HCT116 (cell line): ENCODE measurements around the gene GHRHR. TPM values are rescaled to one million over a fixed set of nuclear protein-coding genes. Genes with fewer than 3 reads are reported as not detected.

ENCODE experiments used
- ATAC-seq: fragments of 200-7000 bp; cut with Tn5 transposase; 2 replicates; pipeline ENCODE4 v1.9.1; 2020; ENCODE audit warnings: mild to moderate bottlenecking, moderate library complexity
- BruUV-seq: library from RNA; stranded (reverse); fragments of 400-500 nt; replicated peaks from 2 replicates; lab custom pipeline; 2021; lab: Mats Ljungman, UMichigan
- CTCF ChIA-PET: fragments of 300-600 bp; sonication (Branson Sonifier 250); formaldehyde crosslinking; loops from one replicate; lab custom pipeline; 2021; ENCODE audit warnings: antibody characterized with exemption; lab: Charles Lee
- POLR2A ChIA-PET: fragments of 300-600, 350-600 bp; sonication (Branson Sonifier 250); formaldehyde crosslinking; loops from one replicate; lab custom pipeline; 2021; ENCODE audit warnings: antibody characterized with exemption; lab: Charles Lee
- RAD21 ChIA-PET, 2 experiments: fragments of 300-600 bp; sonication (Branson Sonifier 250); formaldehyde crosslinking; loops; one replicate each; lab custom pipeline; 2023; ENCODE audit warnings: low total read pairs in 2 of 2; ENCODE audit not compliant: uncharacterized antibody in 2 of 2, unreplicated experiment in 2 of 2, low non-redundant PET in 1 of 2; lab: Charles Lee
- DNase-seq: peaks from one replicate; pipeline ENCODE4 v3.0.0-alpha.2; 2010; ENCODE audit warnings: low read depth, low spot score
- H2AFZ ChIP-seq: fragments of 200-600 bp; shearing (Covaris generic), sonication (generic); 2 replicates; pipeline ENCODE4 v1.6.1; 2017; ENCODE audit warnings: low read depth, mixed run types, mixed read lengths, antibody characterized with exemption, low read length; ENCODE audit not compliant: poor library complexity, severe bottlenecking
- H3K27ac ChIP-seq: 2 replicates; pipeline ENCODE4 v1.5.1; 2012; ENCODE audit warnings: low read depth, low read length
- H3K27me3 ChIP-seq: fragments of 200-600 bp; sonication (generic); 2 replicates; pipeline ENCODE4 v1.6.1; 2016; ENCODE audit warnings: mixed run types, low read length, mixed read lengths; ENCODE audit not compliant: insufficient read depth
- H3K36me3 ChIP-seq, 2 experiments: fragments of 200-500 bp in 1 of 2; fragments of 200-600 bp in 1 of 2; sonication (Bioruptor generic) in 1 of 2; sonication (generic) in 1 of 2; 2 replicates each; pipeline versions ENCODE4 v1.5.1 to v1.6.1; 2014 to 2016; ENCODE audit warnings: low read length in 2 of 2, inconsistent platforms in 1 of 2, mixed read lengths in 1 of 2, mixed run types in 1 of 2; ENCODE audit not compliant: insufficient read depth in 2 of 2, control insufficient read depth in 1 of 2
- H3K4me1 ChIP-seq, 2 experiments: fragments of 200-600 bp in 1 of 2; sonication (generic) in 1 of 2; 2 replicates each; pipeline versions ENCODE4 v1.5.1 to v1.6.1; 2012 to 2017; ENCODE audit warnings: low read length in 2 of 2, inconsistent platforms in 1 of 2, mild to moderate bottlenecking in 1 of 2, mixed read lengths in 1 of 2, mixed run types in 1 of 2, moderate library complexity in 1 of 2; ENCODE audit not compliant: insufficient read depth in 2 of 2, control insufficient read depth in 1 of 2
- H3K4me2 ChIP-seq: fragments of 200-600 bp; sonication (generic); 2 replicates; pipeline ENCODE4 v1.6.1; 2017; ENCODE audit warnings: mixed run types, low read length, mixed read lengths
- H3K4me3 ChIP-seq, 2 experiments: fragments of 200-600 bp in 1 of 2; sonication (generic) in 1 of 2; replicated peaks in 1 of 2; 2 replicates each; pipeline ENCODE4 v1.5.1; 2011 to 2016; ENCODE audit warnings: low read length in 2 of 2, control low read depth in 1 of 2, low read depth in 1 of 2, mild to moderate bottlenecking in 1 of 2, mixed read lengths in 1 of 2, mixed run types in 1 of 2
- H3K79me2 ChIP-seq: fragments of 200-600 bp; sonication (generic); 2 replicates; pipeline ENCODE4 v1.6.1; 2017; ENCODE audit warnings: mild to moderate bottlenecking, mixed run types, low read length, moderate library complexity, mixed read lengths; ENCODE audit not compliant: insufficient read depth
- H3K9ac ChIP-seq: fragments of 200-600 bp; sonication (generic); 2 replicates; pipeline ENCODE4 v1.6.1; 2016; ENCODE audit warnings: low read length, mixed read lengths
- H3K9me2 ChIP-seq: fragments of 200-600 bp; sonication (generic), shearing (Covaris generic); 2 replicates; pipeline ENCODE4 v1.6.1; 2017; ENCODE audit warnings: mixed run types, mild to moderate bottlenecking, moderate library complexity; ENCODE audit not compliant: insufficient read depth
- H3K9me3 ChIP-seq, 2 experiments: fragments of 200-500 bp in 1 of 2; fragments of 200-600 bp in 1 of 2; sonication (Bioruptor generic) in 1 of 2; sonication (generic) in 1 of 2; 2 replicates each; pipeline ENCODE4 v1.6.1; 2014 to 2017; ENCODE audit warnings: low read length in 2 of 2, mixed read lengths in 2 of 2, inconsistent platforms in 1 of 2, low read depth in 1 of 2, mild to moderate bottlenecking in 1 of 2, mixed run types in 1 of 2, moderate library complexity in 1 of 2; ENCODE audit not compliant: control insufficient read depth in 1 of 2, insufficient read depth in 1 of 2
- H4K20me1 ChIP-seq: fragments of 200-600 bp; sonication (generic), shearing (Covaris generic); 2 replicates; pipeline ENCODE4 v1.6.1; 2017; ENCODE audit warnings: mixed run types, mild to moderate bottlenecking, moderate library complexity; ENCODE audit not compliant: insufficient read depth
- CBX3 ChIP-seq: IDR thresholded peaks from 2 replicates; pipeline ENCODE4 v1.6.1; 2012; ENCODE audit warnings: low read depth
- CEBPB ChIP-seq: IDR thresholded peaks from 2 replicates; pipeline ENCODE4 v1.6.1; 2012; ENCODE audit warnings: low read depth
- EGR1 ChIP-seq: IDR thresholded peaks from 2 replicates; pipeline ENCODE4 v1.6.1; 2012; ENCODE audit warnings: low read depth
- ELF1 ChIP-seq: IDR thresholded peaks from 2 replicates; pipeline ENCODE4 v1.6.1; 2012; ENCODE audit warnings: low read depth, borderline replicate concordance
- EZH2 ChIP-seq: fragments of 200-600 bp; sonication (generic); IDR thresholded peaks from 2 replicates; pipeline ENCODE4 v1.6.1; 2017; ENCODE audit warnings: antibody characterized with exemption, mixed run types
- EZH2phosphoT487 ChIP-seq: fragments of 200-600 bp; IDR thresholded peaks from 2 replicates; pipeline ENCODE4 v1.6.1; 2018; ENCODE audit warnings: antibody characterized with exemption, borderline replicate concordance
- FOSL1 ChIP-seq: IDR thresholded peaks from 2 replicates; pipeline ENCODE4 v1.6.1; 2012; ENCODE audit warnings: low read depth
- JUND ChIP-seq: IDR thresholded peaks from 2 replicates; pipeline ENCODE4 v1.6.1; 2012
- POLR2A ChIP-seq: IDR thresholded peaks from 2 replicates; pipeline ENCODE4 v1.7.0; 2011; ENCODE audit warnings: borderline replicate concordance; ENCODE audit not compliant: insufficient read depth, insufficient read length; ENCODE audit errors: extremely low read depth
- POLR2AphosphoS5 ChIP-seq: IDR thresholded peaks from 2 replicates; pipeline ENCODE4 v1.6.1; 2011; ENCODE audit warnings: mild to moderate bottlenecking, low read depth, low read length, moderate library complexity
- SIN3A ChIP-seq: IDR thresholded peaks from 2 replicates; pipeline ENCODE4 v1.6.1; 2012; ENCODE audit warnings: low read depth
- SP1 ChIP-seq: IDR thresholded peaks from 2 replicates; pipeline ENCODE4 v1.6.1; 2012; ENCODE audit warnings: low read depth
- TCF7L2 ChIP-seq: IDR thresholded peaks from 2 replicates; pipeline ENCODE4 v1.7.0; 2011; ENCODE audit warnings: borderline replicate concordance, inconsistent platforms; ENCODE audit not compliant: insufficient read depth, insufficient read length; ENCODE audit errors: extremely low read depth
- ZFX ChIP-seq: fragments of 450-650 bp; IDR thresholded peaks from 2 replicates; pipeline ENCODE4 v1.6.1; 2017
- ZNF274 ChIP-seq: fragments of 200-500 bp; sonication (Bioruptor generic); IDR thresholded peaks from 2 replicates; pipeline ENCODE4 v1.6.1; 2014; ENCODE audit warnings: mild to moderate bottlenecking, low read depth, low read length, inconsistent platforms
- intact Hi-C: fragments of 100-400 bp; cut with micrococcal nuclease; formaldehyde crosslinking; loops from 2 replicates; pipeline ENCODE4 v1.10.0; 2022
- total RNA-seq: library from RNA; stranded (reverse); gene quantifications from one replicate; pipeline ENCODE4 v1.2.1, GENCODE V29; 2021; ENCODE audit not compliant: unreplicated experiment
- TF ChIP-seq, protein P1 (sequence below): IDR thresholded peaks from 2 replicates; pipeline ENCODE4 v1.6.1; 2012; ENCODE audit warnings: low read depth
- TF ChIP-seq, protein P2 (sequence below): IDR thresholded peaks from 2 replicates; pipeline ENCODE4 v1.6.1; 2012
- TF ChIP-seq, protein P3 (sequence below), 3 experiments: fragments of 200-600 bp in 1 of 3; sonication (generic) in 1 of 3; IDR thresholded peaks in 2 of 3; conservative IDR thresholded peaks in 1 of 3; 2 replicates each; pipeline ENCODE4 v1.5.1; 2012 to 2017; ENCODE audit warnings: low read depth in 2 of 3, low read length in 2 of 3, antibody characterized with exemption in 1 of 3, borderline replicate concordance in 1 of 3, control low read depth in 1 of 3, mild to moderate bottlenecking in 1 of 3, mixed read lengths in 1 of 3, mixed run types in 1 of 3, moderate library complexity in 1 of 3; ENCODE audit not compliant: insufficient read depth in 1 of 3
- TF ChIP-seq, protein P4 (sequence below): IDR thresholded peaks from 2 replicates; pipeline ENCODE4 v1.6.1; 2011; ENCODE audit warnings: mild to moderate bottlenecking, low read length, moderate library complexity; ENCODE audit not compliant: insufficient replicate concordance; ENCODE audit errors: extremely low read depth

The GHRHR gene
- total RNA-seq, 1 experiment from 2014 or later = not detected

DNA sequence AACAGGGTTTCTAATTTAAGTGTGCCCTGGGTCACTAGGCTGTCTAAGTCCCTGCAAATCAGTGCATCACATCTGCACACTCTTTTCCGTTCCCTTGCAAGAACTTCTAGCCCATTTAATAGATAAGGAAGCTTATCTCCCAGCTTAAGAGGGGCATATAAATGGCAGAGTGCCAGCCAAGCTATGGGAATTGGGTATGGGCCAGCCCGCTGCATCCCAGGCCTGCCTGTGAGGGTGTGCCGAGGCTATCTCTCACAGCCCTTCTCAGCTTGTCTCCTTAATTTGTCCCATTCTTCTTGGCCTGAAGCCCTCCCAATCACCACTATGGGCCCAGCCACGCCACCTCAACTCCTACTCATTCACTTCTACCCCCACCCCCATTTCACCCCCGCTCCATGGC is 37.4 kb upstream of the GHRHR start:
- intact Hi-C loops = no loop called here
- CTCF ChIA-PET = interaction anchor here (2.0 kb wide), 1 partner anchor 12 kb away, joined by 6 read pairs; no protein-coding TSS in a partner anchor
- no peak for TF ChIP-seq SP1
- TF ChIP-seq ELF1 = no peak
- no peak for TF ChIP-seq ZFX
- TF ChIP-seq CEBPB = no peak
- TF ChIP-seq ZNF274 = no peak
- no peak for TF ChIP-seq POLR2AphosphoS5
- TF ChIP-seq EZH2phosphoT487 = no peak
- TF ChIP-seq, protein P1, sequence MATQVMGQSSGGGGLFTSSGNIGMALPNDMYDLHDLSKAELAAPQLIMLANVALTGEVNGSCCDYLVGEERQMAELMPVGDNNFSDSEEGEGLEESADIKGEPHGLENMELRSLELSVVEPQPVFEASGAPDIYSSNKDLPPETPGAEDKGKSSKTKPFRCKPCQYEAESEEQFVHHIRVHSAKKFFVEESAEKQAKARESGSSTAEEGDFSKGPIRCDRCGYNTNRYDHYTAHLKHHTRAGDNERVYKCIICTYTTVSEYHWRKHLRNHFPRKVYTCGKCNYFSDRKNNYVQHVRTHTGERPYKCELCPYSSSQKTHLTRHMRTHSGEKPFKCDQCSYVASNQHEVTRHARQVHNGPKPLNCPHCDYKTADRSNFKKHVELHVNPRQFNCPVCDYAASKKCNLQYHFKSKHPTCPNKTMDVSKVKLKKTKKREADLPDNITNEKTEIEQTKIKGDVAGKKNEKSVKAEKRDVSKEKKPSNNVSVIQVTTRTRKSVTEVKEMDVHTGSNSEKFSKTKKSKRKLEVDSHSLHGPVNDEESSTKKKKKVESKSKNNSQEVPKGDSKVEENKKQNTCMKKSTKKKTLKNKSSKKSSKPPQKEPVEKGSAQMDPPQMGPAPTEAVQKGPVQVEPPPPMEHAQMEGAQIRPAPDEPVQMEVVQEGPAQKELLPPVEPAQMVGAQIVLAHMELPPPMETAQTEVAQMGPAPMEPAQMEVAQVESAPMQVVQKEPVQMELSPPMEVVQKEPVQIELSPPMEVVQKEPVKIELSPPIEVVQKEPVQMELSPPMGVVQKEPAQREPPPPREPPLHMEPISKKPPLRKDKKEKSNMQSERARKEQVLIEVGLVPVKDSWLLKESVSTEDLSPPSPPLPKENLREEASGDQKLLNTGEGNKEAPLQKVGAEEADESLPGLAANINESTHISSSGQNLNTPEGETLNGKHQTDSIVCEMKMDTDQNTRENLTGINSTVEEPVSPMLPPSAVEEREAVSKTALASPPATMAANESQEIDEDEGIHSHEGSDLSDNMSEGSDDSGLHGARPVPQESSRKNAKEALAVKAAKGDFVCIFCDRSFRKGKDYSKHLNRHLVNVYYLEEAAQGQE = no peak
- TF ChIP-seq, protein P2, sequence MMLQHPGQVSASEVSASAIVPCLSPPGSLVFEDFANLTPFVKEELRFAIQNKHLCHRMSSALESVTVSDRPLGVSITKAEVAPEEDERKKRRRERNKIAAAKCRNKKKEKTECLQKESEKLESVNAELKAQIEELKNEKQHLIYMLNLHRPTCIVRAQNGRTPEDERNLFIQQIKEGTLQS = no peak
- TF ChIP-seq FOSL1 = no peak
- no peak for TF ChIP-seq EGR1
- no peak for TF ChIP-seq EZH2
- no peak for TF ChIP-seq POLR2A
- TF ChIP-seq, protein P3, sequence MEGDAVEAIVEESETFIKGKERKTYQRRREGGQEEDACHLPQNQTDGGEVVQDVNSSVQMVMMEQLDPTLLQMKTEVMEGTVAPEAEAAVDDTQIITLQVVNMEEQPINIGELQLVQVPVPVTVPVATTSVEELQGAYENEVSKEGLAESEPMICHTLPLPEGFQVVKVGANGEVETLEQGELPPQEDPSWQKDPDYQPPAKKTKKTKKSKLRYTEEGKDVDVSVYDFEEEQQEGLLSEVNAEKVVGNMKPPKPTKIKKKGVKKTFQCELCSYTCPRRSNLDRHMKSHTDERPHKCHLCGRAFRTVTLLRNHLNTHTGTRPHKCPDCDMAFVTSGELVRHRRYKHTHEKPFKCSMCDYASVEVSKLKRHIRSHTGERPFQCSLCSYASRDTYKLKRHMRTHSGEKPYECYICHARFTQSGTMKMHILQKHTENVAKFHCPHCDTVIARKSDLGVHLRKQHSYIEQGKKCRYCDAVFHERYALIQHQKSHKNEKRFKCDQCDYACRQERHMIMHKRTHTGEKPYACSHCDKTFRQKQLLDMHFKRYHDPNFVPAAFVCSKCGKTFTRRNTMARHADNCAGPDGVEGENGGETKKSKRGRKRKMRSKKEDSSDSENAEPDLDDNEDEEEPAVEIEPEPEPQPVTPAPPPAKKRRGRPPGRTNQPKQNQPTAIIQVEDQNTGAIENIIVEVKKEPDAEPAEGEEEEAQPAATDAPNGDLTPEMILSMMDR (IDR thresholded peaks at IDR 0.05 in 2 of 3, conservative IDR thresholded peaks at IDR 0.05 in 1 of 3; ENCODE audit: borderline replicate concordance in 1 of 3, insufficient read depth in 1 of 3, low read depth in 2 of 3, low read length in 2 of 3) = no peak
- no peak for TF ChIP-seq CBX3
- TF ChIP-seq TCF7L2 = no peak
- no peak for TF ChIP-seq SIN3A
- no peak for TF ChIP-seq JUND
- TF ChIP-seq, protein P4, sequence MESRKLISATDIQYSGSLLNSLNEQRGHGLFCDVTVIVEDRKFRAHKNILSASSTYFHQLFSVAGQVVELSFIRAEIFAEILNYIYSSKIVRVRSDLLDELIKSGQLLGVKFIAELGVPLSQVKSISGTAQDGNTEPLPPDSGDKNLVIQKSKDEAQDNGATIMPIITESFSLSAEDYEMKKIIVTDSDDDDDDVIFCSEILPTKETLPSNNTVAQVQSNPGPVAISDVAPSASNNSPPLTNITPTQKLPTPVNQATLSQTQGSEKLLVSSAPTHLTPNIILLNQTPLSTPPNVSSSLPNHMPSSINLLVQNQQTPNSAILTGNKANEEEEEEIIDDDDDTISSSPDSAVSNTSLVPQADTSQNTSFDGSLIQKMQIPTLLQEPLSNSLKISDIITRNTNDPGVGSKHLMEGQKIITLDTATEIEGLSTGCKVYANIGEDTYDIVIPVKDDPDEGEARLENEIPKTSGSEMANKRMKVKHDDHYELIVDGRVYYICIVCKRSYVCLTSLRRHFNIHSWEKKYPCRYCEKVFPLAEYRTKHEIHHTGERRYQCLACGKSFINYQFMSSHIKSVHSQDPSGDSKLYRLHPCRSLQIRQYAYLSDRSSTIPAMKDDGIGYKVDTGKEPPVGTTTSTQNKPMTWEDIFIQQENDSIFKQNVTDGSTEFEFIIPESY = no peak
- TF ChIP-seq, all 23 proteins: peak for 0

More for the DNA sequence above, 37.4 kb upstream of the GHRHR start:
- no peak overlapping the region for H3K27ac ChIP-seq
- H3K4me2 ChIP-seq = no peak overlapping the region
- no peaks in the 10 kb centered on the region for H3K27me3 ChIP-seq
- DNase-seq (no peak), ATAC-seq (no peak)
- no peak overlapping the region for H3K4me3 ChIP-seq
- no peaks in the 10 kb centered on the region for H3K36me3 ChIP-seq
- H3K9ac ChIP-seq = no peak overlapping the region
- POLR2A ChIA-PET = no interaction called here
- H3K9me2 ChIP-seq = no peaks in the 10 kb centered on the region
- H4K20me1 ChIP-seq = no peaks in the 10 kb centered on the region
- H2AFZ ChIP-seq = no peak overlapping the region
- peaks cover 2 to 7% of the 10 kb centered on the region in 2 experiments for H3K4me1 ChIP-seq
- RAD21 ChIA-PET = no interaction called here
- no peaks in the 10 kb centered on the region; a peak in 1 of 4 replicates for H3K9me3 ChIP-seq
- BruUV-seq = no TSS peak
- no peaks in the 10 kb centered on the region for H3K79me2 ChIP-seq
